GM21526 (cell line): ENCODE measurements around the gene NIM1K.
"Not testable (repeated sequence)": the region's sequence is repeated elsewhere in the genome, so short reads cannot be mapped to it uniquely, and the experiment has no call there.

Experiments used
- ATAC-seq: cut with Tn5 transposase; IDR thresholded peaks from one replicate; pipeline ENCODE4 v1.9.1; 2021; ENCODE audit warnings: moderate library complexity; ENCODE audit not compliant: unreplicated experiment, low FRiP score

NIM1K gene

DNA sequence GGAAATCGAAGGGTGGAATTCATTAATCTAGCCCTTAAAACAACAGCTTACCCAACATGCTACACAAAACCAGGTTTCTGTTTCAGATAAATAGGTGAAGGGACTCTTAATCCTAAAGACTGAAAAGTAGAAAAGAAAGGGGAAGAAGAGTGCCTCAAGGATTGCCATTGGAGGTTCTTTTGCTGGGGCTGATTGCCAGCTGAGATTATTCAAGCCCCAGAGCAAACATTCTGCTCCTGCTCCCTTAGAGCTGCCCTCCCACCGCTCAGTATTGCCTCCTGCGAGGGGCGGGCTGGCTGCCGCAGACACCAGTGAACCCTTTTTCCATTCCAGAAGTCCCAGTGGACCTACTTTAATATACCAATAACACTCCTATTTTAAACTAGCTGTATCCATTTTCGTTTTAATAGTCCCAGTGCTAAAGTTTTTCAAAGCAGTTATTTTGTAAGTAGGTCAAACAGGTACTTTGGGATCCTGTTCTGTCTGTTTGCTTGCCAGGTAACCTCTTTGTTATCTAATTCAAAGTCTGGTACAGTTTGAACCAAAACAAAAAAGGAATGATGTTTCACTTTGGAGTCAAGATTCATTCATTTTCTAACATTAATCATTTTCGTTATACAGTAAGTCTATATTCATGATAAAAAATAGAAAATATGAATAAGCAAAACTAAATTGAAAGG lies 82.5 kb downstream of the NIM1K start:
- ATAC-seq: no peak

DNA sequence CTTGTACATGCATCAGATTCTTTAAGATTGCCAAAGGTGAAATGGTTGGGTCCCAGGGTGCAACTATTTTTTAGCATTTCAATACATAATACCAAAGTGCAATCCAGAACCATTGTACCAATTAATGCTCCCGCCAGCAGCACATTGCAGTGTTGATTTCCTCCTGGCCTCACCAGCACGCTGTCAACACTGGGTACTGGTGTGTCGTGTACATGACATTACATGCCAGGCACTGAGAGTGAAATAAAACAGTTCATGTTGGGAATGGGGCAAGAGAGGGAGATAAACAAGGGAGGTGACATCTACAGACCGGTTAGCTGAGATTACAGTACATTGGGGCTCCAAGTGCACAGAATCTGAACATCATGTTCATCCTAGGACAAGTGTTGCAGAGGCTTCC lies 83.4 kb downstream of the NIM1K start:
- ATAC-seq: no peak

DNA sequence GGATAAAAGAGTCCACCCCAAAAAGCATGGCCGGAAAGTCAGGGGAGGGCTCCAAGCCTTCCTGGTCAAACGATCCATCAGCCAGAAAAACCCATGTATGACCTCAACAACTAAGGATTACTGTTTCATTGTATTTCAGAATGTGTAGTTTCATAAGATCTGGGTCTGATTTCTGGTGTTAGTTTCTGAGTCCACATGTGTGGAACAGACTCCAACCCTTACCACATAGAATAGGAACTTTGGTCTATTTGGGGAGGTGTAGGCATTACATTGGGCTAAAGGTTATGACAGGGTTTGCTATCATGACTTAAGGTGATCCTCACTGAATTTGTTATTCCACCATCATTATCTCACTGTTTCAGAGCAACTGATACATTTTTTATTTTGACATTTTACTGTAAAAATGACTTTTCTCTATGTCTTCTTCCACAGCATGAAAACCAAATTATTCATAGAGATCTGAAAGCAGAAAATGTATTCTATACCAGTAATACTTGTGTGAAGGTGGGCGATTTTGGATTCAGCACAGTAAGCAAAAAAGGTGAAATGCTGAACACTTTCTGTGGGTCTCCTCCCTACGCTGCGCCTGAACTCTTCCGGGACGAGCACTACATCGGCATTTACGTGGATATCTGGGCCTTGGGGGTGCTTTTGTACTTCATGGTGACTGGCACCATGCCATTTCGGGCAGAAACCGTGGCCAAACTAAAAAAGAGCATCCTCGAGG lies 87.7 kb downstream of the NIM1K start:
- ATAC-seq: no peak

DNA sequence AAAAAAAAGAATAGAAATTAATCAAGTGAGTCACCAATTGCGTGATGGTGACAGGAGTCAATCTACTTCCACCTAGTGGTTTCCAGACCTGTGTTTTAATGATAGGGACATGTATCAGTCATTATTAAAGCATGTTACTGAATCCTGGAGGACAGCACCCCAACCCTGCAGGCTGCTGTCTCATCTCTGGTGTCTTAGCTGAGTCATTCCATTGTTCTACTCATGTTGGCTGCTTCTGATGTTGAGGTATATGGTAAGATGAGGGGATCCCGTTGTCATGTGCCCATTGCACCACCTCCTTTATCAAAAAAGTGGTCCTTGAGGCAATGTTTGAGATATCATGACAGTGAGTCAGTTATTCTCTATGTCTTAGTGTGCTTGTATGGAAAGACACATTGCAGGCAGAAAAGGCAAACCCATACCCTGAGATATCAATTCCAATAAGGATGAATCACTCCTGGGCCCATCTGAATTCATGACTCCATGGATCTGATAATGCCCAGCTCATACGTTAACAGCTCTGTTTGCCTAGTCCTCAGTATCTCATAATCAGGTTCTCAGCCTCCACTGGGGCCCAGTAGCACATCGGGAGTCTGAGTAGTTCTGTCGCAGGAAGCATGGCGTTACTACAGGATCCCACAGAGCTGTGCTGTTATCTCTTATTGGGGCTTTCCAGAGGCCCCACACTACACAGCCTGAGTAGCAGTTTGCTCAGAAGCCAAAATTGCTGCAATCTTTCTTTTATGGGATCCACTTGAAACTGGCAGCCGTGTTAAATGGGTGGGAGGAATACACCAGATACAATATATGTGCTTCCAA lies 90.0 kb downstream of the NIM1K start:
- ATAC-seq: no peak

DNA sequence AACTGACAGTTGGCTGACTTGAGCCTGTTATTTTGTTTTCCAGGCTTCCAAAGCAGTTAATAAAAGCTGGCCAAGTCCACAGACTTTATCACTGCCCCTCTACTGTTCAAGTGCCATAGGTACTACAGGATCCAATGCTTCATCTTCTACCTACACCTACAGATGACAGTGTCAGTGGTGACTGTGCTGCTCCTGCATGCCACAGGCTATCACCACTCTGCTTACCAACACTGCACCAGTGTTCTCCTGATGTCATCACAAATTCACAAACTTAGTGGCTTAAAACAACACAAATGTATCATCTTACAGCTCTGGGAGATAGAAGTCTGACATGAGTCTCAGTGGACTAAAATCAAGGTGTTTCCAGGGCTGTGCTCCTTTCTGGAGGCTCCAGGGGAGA lies 94.6 kb downstream of the NIM1K start:
- ATAC-seq: no peak

DNA sequence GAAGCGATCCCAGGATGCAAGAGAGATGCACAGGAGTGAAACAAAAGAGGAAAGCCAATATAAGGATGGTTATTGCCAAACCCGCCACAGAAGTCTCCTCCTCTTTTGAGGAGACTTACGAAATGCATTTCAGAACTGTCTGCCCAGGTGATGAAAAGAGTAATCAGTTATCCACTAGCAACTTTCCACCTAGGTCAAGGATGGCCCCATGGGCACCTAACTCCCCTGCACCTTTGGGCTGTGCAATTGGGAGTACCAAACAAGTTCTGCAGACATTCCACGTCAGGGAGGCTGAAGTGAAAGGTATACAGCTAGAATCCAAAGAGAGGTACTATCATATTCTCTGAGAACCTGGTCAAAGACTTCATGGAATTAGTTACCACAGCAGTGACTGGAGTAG lies 95.5 kb downstream of the NIM1K start:
- no peak for ATAC-seq

DNA sequence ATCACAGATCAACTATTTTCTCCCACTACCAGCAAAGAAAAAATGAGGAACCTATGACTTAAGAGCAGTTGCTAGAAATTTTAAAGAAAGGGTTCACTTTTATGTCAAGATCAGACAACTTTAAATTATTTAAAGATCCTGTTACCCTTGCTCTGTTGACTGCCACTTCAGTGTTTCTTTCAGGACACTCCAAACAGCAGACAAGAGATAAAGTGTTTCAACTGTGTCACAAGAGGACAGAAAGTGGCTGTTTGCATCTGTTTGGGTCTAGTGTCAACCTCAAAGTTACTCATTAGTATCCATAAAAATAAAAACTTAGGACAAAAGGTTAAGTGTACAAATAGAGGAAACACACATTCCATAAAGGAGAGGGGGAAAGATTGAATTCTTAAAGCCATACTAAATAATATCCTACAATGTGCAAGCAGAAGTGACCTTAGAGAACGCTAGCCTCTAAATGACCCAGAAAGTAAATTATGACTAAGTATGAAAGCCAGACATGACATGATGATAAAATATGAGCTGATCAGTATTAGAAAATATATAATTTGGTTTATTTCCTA lies 96.3 kb downstream of the NIM1K start:
- ATAC-seq: no peak

DNA sequence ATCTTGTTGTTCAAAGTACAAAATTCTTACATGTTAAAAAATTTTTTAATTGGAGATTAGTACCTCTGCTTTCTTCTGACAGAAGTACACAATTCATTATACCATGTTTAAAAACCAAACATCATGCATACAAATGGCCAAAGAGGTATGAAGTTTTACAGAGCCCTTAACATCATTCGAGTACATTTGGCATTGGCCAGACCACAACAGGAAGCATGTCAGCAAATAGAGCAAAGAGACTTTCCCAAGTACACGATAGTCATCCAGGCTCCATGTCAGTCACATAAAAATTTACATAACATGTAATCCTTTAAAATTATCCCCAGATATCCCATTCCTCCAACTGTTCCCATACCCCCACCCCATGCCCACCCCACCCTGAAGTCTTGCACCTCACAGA lies 98.7 kb downstream of the NIM1K start:
- no peak for ATAC-seq

DNA sequence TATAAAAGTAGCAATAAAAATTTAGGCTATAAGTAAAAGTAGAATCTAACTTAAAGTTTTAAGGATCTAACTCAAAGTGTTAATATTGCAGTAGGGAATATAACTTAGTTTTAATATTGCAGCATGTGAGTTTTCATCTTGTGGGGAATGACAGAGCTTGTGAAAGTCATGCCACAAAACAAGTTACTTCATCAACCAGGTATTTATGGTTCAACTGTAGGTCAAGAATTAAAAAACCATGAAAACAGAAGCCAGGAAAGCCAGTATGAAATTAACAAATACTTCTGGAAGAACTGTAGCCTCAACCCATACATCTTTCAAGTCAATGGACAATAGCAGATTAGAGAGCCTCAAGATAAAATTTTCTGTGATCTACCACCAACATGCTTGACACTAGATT lies 102.2 kb downstream of the NIM1K start:
- ATAC-seq: no peak

DNA sequence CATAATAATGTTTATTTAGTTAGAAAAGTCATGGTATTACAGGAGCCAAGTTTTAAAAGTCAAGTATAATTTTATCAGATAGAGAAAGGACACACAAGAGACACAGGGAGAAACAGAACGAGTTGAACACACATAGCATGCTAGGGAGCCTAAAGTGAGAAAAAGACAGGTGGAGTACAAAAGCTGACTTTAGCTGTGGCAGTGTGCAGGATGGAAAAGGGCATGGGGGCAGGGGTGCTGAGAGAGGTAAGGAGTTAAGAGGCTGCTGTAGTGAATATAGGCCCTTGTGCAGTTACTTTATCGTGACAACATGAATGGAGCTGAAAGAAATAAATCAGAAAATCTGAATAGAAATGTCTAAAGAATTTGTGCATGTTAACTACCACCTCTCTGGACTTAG lies 103.2 kb downstream of the NIM1K start:
- no peak for ATAC-seq

DNA sequence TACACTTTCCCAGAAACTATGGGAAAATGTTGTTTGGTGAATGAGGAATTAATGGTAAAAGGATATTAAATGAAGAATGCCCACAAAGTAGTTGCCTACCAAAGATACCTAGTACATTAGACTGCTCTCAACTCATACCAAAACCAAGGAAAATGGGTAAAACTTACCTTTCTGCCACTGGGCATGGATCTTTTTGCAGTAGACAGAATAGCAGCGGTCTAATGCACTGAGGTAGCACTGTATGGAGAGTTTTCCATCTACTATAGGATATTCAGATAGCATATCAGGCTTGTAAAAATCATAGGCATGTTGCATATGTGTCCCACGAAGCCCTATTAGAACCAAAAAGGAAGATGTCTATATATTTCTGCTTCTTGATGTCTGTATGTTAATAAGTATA lies 104.8 kb downstream of the NIM1K start:
- no peak for ATAC-seq

DNA sequence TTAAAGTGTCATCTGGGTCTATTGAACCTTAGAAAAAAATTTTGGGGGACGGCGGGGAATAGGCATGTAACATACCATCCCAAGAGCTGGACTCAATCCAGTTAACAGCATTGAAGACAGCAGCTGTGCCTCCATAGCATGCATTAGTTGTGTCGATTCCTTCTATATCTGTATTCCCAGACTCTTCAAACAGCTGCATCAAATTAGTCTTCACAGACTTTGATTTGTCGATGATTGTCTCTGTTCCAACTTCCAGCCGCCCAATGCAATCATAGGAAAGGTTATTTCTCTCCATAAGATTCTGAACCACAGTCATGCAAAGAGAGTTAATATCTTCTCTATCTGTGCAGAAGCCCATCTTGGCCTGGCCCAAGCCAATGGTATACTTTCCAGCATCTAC lies 106.4 kb downstream of the NIM1K start:
- no peak for ATAC-seq

DNA sequence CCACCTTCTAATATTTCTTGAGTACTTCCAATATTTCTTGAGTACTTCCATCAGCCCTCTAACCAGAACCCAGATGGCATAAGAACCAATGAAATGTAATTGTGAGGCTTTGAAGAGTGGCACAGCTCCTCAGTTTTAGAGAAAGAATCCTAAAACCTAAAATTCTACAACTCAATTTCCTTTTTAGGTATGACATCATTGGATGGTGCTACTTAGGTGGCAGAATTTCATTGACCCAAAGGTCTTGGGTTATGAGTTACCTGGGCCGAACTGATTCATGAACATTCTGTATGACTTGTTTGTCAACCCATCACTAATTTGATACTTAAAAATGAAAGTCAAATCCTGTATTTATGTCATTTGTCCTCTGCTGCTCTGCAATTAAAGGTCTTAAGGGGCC lies 108.1 kb downstream of the NIM1K start:
- no peak for ATAC-seq

DNA sequence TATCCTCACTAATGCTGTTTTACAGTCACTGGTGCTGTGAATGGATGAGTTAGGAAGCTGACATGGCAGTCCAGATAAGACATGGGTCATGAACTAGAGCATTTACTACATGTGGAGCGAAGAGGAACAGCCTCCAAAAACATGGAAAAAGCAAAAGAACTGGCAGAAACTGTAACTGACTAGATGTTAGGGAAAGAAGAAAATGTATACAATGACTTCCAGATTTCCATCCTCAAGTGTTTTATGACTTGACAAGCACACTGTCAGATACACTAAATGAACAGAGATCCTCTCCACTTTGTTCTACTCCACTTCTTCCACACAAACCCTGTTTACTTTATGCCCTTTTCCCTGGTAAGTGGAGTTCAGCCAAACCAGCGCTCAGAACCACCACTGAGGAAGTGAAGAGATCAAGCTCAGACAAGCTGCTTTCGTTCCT lies 109.6 kb downstream of the NIM1K start:
- no peak for ATAC-seq

DNA sequence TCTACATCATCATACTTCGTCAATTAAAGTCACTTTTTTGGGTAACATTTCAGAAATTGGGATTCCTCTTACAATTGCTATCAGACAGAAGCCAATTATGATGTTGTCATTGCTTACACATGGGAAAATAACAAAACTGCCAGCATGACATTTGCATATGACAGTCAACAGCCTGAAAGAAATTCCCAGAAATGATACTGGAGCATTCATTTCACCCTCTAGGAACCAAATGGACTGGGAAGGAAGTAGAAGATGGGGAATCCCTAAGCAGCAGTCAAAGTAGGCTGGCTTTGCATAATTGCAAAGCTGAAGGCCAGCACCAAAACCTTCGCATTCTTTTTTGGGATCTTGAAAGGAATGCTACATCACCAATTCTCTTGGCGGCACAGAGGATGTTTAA lies 110.5 kb downstream of the NIM1K start:
- no peak for ATAC-seq

DNA sequence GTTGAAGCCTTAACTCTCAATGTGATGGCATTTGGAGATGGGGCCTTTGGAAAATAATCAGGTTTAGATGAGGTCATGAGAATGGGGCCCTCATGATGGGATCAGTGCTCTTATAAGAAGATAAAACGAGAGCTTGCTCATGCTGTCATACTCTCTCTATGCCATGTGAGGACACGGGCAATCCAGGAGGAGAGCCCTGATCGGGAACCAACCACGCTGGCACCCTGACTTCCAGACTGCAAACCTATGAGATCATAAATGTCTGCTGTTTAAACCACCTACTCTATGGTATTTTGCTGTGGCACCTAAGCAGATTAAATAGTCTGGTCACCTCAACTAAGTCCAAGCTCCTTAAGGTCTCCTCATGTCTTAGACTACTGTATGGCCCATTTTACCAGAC lies 111.2 kb downstream of the NIM1K start:
- ATAC-seq: no peak

DNA sequence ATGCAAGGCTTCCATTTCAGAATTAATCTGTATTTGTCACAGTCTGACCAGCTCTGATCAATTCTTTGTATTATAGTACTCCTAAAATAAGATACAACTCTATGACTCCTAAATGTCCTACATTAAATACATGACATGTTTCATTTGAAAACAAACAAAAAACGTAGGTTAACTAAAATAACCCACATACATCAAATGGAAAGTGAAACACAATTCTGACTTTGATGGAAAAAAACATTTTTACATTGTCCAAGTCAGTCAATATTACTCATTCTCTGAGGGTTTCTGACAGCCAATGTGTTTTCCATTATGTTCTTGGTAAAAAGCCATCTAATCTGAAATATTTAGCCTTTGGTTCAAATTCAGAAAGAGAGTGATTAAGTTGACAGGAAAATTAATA lies 112.5 kb downstream of the NIM1K start:
- ATAC-seq: no peak

DNA sequence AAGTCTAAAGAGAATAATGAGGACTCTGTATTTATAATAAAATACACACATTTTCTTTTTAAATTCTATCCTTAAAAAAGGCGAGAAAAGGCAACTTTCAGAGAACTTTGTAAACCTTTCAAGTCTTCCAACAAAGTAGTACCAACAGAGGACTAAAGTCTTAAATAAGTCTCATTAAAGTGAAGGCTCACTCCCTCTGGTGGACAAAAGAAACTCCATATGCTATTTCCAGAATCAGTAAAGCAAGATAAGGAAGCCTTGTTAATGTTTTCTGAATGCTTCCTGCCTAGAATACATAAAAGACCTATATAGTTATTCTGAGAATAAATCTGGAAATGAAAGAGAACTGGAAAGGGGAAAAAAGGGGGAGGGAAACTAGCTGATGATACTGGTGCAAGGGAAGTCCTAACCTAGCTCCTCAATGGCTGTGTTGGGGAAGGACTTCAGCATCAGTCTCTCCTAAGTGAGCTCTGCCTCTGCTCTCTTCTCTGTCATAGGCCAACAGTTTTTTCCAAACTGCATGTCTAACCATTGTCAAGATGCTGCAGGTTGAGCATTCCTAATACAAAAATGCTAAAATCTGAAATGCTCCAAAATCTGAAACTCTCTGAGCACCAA lies 114.0 kb downstream of the NIM1K start:
- ATAC-seq: no peak

DNA sequence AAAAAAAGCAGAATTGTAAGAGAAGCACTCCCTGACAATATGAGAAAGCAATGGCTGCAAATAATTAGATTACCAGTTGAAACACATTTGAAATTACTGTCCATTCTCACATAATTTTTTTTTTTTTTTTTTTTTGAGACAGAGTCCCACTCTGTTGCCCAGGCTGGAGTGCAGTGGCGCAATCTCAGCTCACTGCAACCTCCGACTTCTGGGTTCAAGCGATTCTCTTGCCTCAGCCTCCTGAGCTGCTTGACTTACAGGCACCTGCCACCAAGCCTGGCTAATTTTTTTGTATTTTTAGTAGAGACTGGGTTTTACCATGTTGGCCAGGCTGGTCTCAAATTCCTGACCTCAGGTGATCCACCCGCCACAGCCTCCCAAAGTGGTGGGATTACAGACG lies 114.9 kb downstream of the NIM1K start:
- ATAC-seq: not testable (repeated sequence)

DNA sequence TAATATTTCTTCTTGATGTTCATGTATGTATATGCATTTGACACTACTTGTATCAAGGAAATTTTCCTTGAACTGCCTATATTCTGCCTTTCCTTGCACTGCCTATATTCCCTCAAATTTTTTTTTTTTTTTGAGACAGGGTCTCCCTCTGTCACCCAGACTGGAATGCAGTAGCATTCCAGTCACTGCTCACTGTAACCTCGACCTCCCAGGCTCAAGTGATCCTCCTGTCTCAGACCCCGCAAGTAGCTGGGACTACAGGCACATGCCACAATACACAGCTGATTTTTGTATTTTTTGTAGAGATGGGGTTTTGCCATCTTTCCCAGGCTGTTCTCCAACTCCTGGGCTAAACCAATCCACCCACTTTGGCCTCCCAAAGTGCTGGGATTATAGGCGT lies 117.1 kb downstream of the NIM1K start:
- ATAC-seq: no peak

DNA sequence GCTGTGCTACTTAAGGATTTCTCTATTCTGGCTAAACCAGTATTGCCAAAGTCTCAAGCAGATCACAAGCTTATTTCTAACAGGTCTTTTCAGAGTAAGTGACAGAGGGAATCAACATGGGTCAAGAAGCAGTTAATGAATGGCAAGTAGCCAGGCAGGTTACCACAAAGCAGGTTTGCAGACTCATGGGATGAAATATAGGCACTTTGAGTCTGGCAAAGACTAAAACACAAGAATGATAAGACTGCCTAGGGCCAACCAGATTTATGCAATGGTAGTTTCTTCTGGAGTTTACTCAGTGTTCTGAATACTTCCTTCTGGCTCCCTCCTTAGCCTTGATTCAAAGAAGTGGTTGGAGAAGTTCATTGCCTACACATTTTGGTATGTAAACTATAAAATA lies 117.6 kb downstream of the NIM1K start:
- no peak for ATAC-seq
